GM15510 (cell line): ENCODE measurements around the gene OSBP2.

ENCODE experiments used
- POLR2A ChIP-seq: IDR thresholded peaks from 3 replicates; pipeline ENCODE4 v1.6.1; 2011; ENCODE audit warnings: borderline replicate concordance; ENCODE audit not compliant: insufficient read length; ENCODE audit errors: extremely low read depth

OSBP2 gene

GRCh38 chr22:30933457-30933856 lies 238.8 kb downstream of the OSBP2 start:
- no peak for TF ChIP-seq POLR2A

- TF ChIP-seq POLR2A: no peak
Observed at GRCh38 chr22:30934053-30934452, 239.4 kb downstream of the OSBP2 start.

- TF ChIP-seq POLR2A: no peak
Observed at GRCh38 chr22:30940685-30941362, 246.2 kb downstream of the OSBP2 start.

- no peak for TF ChIP-seq POLR2A
Observed at GRCh38 chr22:30941363-30941740, 246.7 kb downstream of the OSBP2 start.

- no peak for TF ChIP-seq POLR2A
Observed at GRCh38 chr22:30943368-30943767, 248.7 kb downstream of the OSBP2 start.

GRCh38 chr22:30944986-30945385 lies 250.3 kb downstream of the OSBP2 start:
- no peak for TF ChIP-seq POLR2A

- TF ChIP-seq POLR2A: no peak
Observed at GRCh38 chr22:30945653-30946052, 251.0 kb downstream of the OSBP2 start.

- TF ChIP-seq POLR2A: no peak
Observed at GRCh38 chr22:30946354-30946753, 251.7 kb downstream of the OSBP2 start.

- no peak for TF ChIP-seq POLR2A
Observed at GRCh38 chr22:30947173-30947815, 252.6 kb downstream of the OSBP2 start.

- TF ChIP-seq POLR2A: no peak
Observed at GRCh38 chr22:30947816-30948454, 253.3 kb downstream of the OSBP2 start.

GRCh38 chr22:30948930-30949342 lies 254.3 kb downstream of the OSBP2 start:
- no peak for TF ChIP-seq POLR2A

GRCh38 chr22:30949934-30950660 lies 255.4 kb downstream of the OSBP2 start:
- TF ChIP-seq POLR2A: no peak

- no peak for TF ChIP-seq POLR2A
Observed at GRCh38 chr22:30953206-30953605, 258.5 kb downstream of the OSBP2 start.

- no peak for TF ChIP-seq POLR2A
Observed at GRCh38 chr22:30955153-30955552, 260.5 kb downstream of the OSBP2 start.
